Epidermal melanocyte (primary cell): ENCODE data around the gene SH2D4B.

ENCODE experiments used
- DNase-seq: peaks from one replicate; pipeline ENCODE4 v3.0.0; 2011; ENCODE audit warnings: low spot score; ENCODE audit not compliant: insufficient read length

SH2D4B gene

GRCh38 chr10:80684259-80684658, 146.6 kb downstream of the SH2D4B start:
- no peak for DNase-seq

- DNase-seq: no peak
Measured at GRCh38 chr10:80685355-80685754, 147.7 kb downstream of the SH2D4B start.

- DNase-seq: no peak
Measured at GRCh38 chr10:80686734-80687475, 149.2 kb downstream of the SH2D4B start.

GRCh38 chr10:80687476-80687789, 149.7 kb downstream of the SH2D4B start:
- no peak for DNase-seq

GRCh38 chr10:80690434-80690833, 152.7 kb downstream of the SH2D4B start:
- DNase-seq: no peak

- no peak for DNase-seq
Measured at GRCh38 chr10:80691441-80691840, 153.7 kb downstream of the SH2D4B start.

GRCh38 chr10:80693565-80693964, 155.9 kb downstream of the SH2D4B start:
- no peak for DNase-seq

- no peak for DNase-seq
Measured at GRCh38 chr10:80694930-80695329, 157.2 kb downstream of the SH2D4B start.
